H9 (cell line): ENCODE results near the gene KCNG2. TPM values are rescaled to one million over a fixed set of nuclear protein-coding genes. Genes with fewer than 3 reads are reported as not detected.

Experiments used
- DNase-seq: peaks from one replicate; pipeline ENCODE4 v3.0.0-alpha.2; 2017
- H2AFZ ChIP-seq: one replicate; pipeline ENCODE4 v1.6.1; 2013; ENCODE audit warnings: mild to moderate bottlenecking, low read length, control low read depth, moderate library complexity
- H2AK5ac ChIP-seq: 2 replicates; pipeline ENCODE4 v1.6.1; 2013; ENCODE audit warnings: low read length, control low read depth, mixed read lengths; ENCODE audit not compliant: insufficient read length
- H2BK120ac ChIP-seq: one replicate; pipeline ENCODE4 v1.6.1; 2013; ENCODE audit warnings: low read depth, mild to moderate bottlenecking, low read length, control low read depth, inconsistent platforms; ENCODE audit not compliant: poor library complexity, severe bottlenecking
- H2BK12ac ChIP-seq: 2 replicates; pipeline ENCODE4 v1.6.1; 2013; ENCODE audit warnings: low read length, control low read depth, mixed read lengths, low read depth; ENCODE audit not compliant: insufficient read length
- H2BK15ac ChIP-seq: 2 replicates; pipeline ENCODE4 v1.6.1; 2013; ENCODE audit warnings: low read depth, low read length, control low read depth
- H2BK20ac ChIP-seq: one replicate; pipeline ENCODE4 v1.6.1; 2013; ENCODE audit warnings: low read depth, mild to moderate bottlenecking, low read length, control low read depth, inconsistent platforms; ENCODE audit not compliant: poor library complexity, severe bottlenecking
- H2BK5ac ChIP-seq: 2 replicates; pipeline ENCODE4 v1.6.1; 2013; ENCODE audit warnings: low read length, control low read depth, mixed read lengths; ENCODE audit not compliant: insufficient read length
- H3K14ac ChIP-seq: 2 replicates; pipeline ENCODE4 v1.6.1; 2013; ENCODE audit warnings: low read length, control low read depth; ENCODE audit not compliant: insufficient read depth
- H3K18ac ChIP-seq: 2 replicates; pipeline ENCODE4 v1.6.1; 2013; ENCODE audit warnings: low read depth, mild to moderate bottlenecking, mixed read lengths, low read length, control low read depth; ENCODE audit not compliant: insufficient read length
- H3K23ac ChIP-seq: 2 replicates; pipeline ENCODE4 v1.6.1; 2013; ENCODE audit warnings: low read length, control low read depth, mixed read lengths, low read depth; ENCODE audit not compliant: insufficient read length
- H3K23me2 ChIP-seq: 2 replicates; pipeline ENCODE4 v1.6.1; 2013; ENCODE audit warnings: low read depth, mild to moderate bottlenecking, mixed read lengths, low read length, control low read depth; ENCODE audit not compliant: insufficient read length, poor library complexity, severe bottlenecking
- H3K27ac ChIP-seq: 2 replicates; pipeline ENCODE4 v1.5.1; 2013; ENCODE audit warnings: low read length, control low read depth, mixed read lengths, low read depth; ENCODE audit not compliant: insufficient read length
- H3K27me3 ChIP-seq: 2 replicates; pipeline ENCODE4 v1.6.1; 2013; ENCODE audit warnings: low read length, control low read depth, inconsistent platforms; ENCODE audit not compliant: insufficient read depth
- H3K4ac ChIP-seq: 2 replicates; pipeline ENCODE4 v1.6.1; 2013; ENCODE audit warnings: low read depth, mild to moderate bottlenecking, control low read depth, inconsistent platforms, low read length, moderate library complexity
- H3K4me1 ChIP-seq: 2 replicates; pipeline ENCODE4 v1.6.1; 2013; ENCODE audit warnings: low read length, control low read depth, inconsistent platforms; ENCODE audit not compliant: insufficient read depth
- H3K4me2 ChIP-seq: 2 replicates; pipeline ENCODE4 v1.6.1; 2013; ENCODE audit warnings: low read length, control low read depth, mixed read lengths; ENCODE audit not compliant: insufficient read length, insufficient read depth
- H3K56ac ChIP-seq: 2 replicates; pipeline ENCODE4 v1.6.1; 2013; ENCODE audit warnings: low read depth, mild to moderate bottlenecking, mixed read lengths, low read length, control low read depth; ENCODE audit not compliant: insufficient read length
- H3K79me1 ChIP-seq: 2 replicates; pipeline ENCODE4 v1.6.1; 2013; ENCODE audit warnings: low read depth, mild to moderate bottlenecking, moderate library complexity, low read length, control low read depth, inconsistent platforms; ENCODE audit not compliant: insufficient read depth, poor library complexity, severe bottlenecking
- H3K79me2 ChIP-seq: 2 replicates; pipeline ENCODE4 v1.6.1; 2013; ENCODE audit warnings: low read length, control low read depth, inconsistent platforms; ENCODE audit not compliant: insufficient read depth
- H3K9ac ChIP-seq: 2 replicates; pipeline ENCODE4 v1.6.1; 2013; ENCODE audit warnings: low read length, control low read depth, mixed read lengths; ENCODE audit not compliant: insufficient read length; ENCODE audit errors: extremely low read depth
- H3K9me3 ChIP-seq: one replicate; pipeline ENCODE4 v1.6.1; 2013; ENCODE audit warnings: low read depth, low read length, inconsistent platforms; ENCODE audit not compliant: control insufficient read depth
- H3T11ph ChIP-seq: one replicate; pipeline ENCODE4 v1.6.1; 2013; ENCODE audit warnings: mild to moderate bottlenecking, low read length, control low read depth, inconsistent platforms
- H4K20me1 ChIP-seq: one replicate; pipeline ENCODE4 v1.6.1; 2013; ENCODE audit not compliant: control insufficient read depth, insufficient read length, insufficient read depth
- H4K5ac ChIP-seq: 2 replicates; pipeline ENCODE4 v1.6.1; 2013; ENCODE audit warnings: low read depth, mild to moderate bottlenecking, mixed read lengths, low read length, control low read depth; ENCODE audit not compliant: insufficient read length
- H4K8ac ChIP-seq: replicated peaks from 2 replicates; pipeline ENCODE4 v1.6.1; 2013; ENCODE audit warnings: low read length, control low read depth, mixed read lengths, low read depth; ENCODE audit not compliant: insufficient read length
- H4K91ac ChIP-seq: 2 replicates; pipeline ENCODE4 v1.6.1; 2013; ENCODE audit warnings: low read depth, mild to moderate bottlenecking, moderate library complexity, mixed read lengths, low read length, control low read depth; ENCODE audit not compliant: insufficient read length
- H3K27ac Mint-ChIP-seq, 3 experiments: 2 replicates in 2 of 3; 3 replicates in 1 of 3; pipeline ENCODE4 v1.8.0; 2020 to 2021; ENCODE audit warnings: mixed read lengths in 3 of 3, mild to moderate bottlenecking in 1 of 3, moderate library complexity in 1 of 3
- H3K27me3 Mint-ChIP-seq: 2 replicates; pipeline ENCODE4 v1.8.0; 2021; ENCODE audit warnings: low read depth, mild to moderate bottlenecking, moderate library complexity, mixed read lengths
- H3K36me3 Mint-ChIP-seq, 3 experiments: 2 replicates in 2 of 3; 3 replicates in 1 of 3; pipeline ENCODE4 v1.8.0; 2020 to 2021; ENCODE audit warnings: low read depth in 3 of 3, mixed read lengths in 3 of 3; ENCODE audit not compliant: insufficient read depth in 1 of 3
- H3K4me1 Mint-ChIP-seq, 2 experiments: 2 replicates each; pipeline ENCODE4 v1.8.0; 2020; ENCODE audit warnings: mixed read lengths in 2 of 2
- H3K4me3 Mint-ChIP-seq, 2 experiments: 2 replicates in 1 of 2; 3 replicates in 1 of 2; pipeline ENCODE4 v1.8.0; 2020 to 2021; ENCODE audit warnings: mild to moderate bottlenecking in 2 of 2, mixed read lengths in 2 of 2, moderate library complexity in 1 of 2
- H3K9me3 Mint-ChIP-seq, 2 experiments: 2 replicates in 1 of 2; 3 replicates in 1 of 2; pipeline ENCODE4 v1.8.0; 2020; ENCODE audit warnings: mild to moderate bottlenecking in 2 of 2, mixed read lengths in 2 of 2, moderate library complexity in 1 of 2
- WGBS: extraction: QIAGEN DNeasy Blood & Tissue Kit; methylation state at CpG from one replicate; pipeline ENCODE4 v1.1.7; 2013; ENCODE audit warnings: missing lambda C conversion rate, low lambda C conversion rate, mixed read lengths; ENCODE audit not compliant: insufficient read length; ENCODE audit errors: extremely low coverage; 5-methylcytosine and 5-hydroxymethylcytosine counted together
- total RNA-seq: library from RNA; stranded (reverse); gene quantifications from 2 replicates; pipeline ENCODE4 v1.2.1, GENCODE V29; 2021
- TF ChIP-seq, protein P1 (sequence below): fragments of 200-600 bp; sonication (generic); conservative IDR thresholded peaks from 3 replicates; pipeline ENCODE4 v1.8.0; 2021; ENCODE audit warnings: antibody characterized with exemption, mild to moderate bottlenecking

Gene KCNG2
- total RNA-seq, 1 experiment from 2014 or later: 0.15 TPM

DNA sequence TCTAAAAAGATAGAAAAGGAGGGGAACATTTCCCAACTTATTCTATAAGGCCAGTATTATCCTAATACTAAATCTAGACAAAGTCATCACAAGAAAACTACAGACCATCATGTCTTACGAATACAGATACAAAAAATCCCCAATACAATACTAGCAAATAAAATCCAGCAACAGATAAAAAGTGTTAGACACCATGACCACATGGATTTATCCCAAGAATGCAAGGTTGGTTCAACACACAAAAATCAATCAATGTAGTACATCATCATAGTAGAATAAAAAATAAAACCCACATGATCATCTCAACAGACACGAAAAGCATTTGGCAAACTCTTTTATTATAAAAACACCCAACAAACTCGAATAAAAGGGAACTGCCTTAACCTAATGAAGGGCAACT is 135.2 kb downstream of the KCNG2 start:
- no peaks in the 10 kb centered on the region; the same call in 1 of the 2 replicates for H3K27me3 ChIP-seq
- no peak overlapping the region for H2BK120ac ChIP-seq
- no peaks in the 10 kb centered on the region for H3K4me1 ChIP-seq
- peaks cover 3% of the 10 kb centered on the region for H4K20me1 ChIP-seq
- H3K14ac ChIP-seq: no peak overlapping the region
- no peak overlapping the region for H2BK15ac ChIP-seq
- H4K8ac ChIP-seq: no peak overlapping the region
- H3K4ac ChIP-seq: no peak overlapping the region
- H3K9ac ChIP-seq: no peak overlapping the region
- TF ChIP-seq, protein P1, sequence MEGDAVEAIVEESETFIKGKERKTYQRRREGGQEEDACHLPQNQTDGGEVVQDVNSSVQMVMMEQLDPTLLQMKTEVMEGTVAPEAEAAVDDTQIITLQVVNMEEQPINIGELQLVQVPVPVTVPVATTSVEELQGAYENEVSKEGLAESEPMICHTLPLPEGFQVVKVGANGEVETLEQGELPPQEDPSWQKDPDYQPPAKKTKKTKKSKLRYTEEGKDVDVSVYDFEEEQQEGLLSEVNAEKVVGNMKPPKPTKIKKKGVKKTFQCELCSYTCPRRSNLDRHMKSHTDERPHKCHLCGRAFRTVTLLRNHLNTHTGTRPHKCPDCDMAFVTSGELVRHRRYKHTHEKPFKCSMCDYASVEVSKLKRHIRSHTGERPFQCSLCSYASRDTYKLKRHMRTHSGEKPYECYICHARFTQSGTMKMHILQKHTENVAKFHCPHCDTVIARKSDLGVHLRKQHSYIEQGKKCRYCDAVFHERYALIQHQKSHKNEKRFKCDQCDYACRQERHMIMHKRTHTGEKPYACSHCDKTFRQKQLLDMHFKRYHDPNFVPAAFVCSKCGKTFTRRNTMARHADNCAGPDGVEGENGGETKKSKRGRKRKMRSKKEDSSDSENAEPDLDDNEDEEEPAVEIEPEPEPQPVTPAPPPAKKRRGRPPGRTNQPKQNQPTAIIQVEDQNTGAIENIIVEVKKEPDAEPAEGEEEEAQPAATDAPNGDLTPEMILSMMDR: no peak
- H3K27ac ChIP-seq: no peak overlapping the region
- no peak overlapping the region for H3K23ac ChIP-seq
- Mint-ChIP-seq H3K36me3 (peaks cover 14 to 61% (median 32%) of the 10 kb centered on the region in 3 experiments), H3K27ac (no peak overlapping the region), H3K27me3 (peaks cover 7% of the 10 kb centered on the region; the same call in 1 of the 2 replicates), H3K9me3 (peaks cover 37 to 44% of the 10 kb centered on the region in 2 experiments), H3K4me3 (no peak overlapping the region), H3K4me1 (peaks cover 2 to 8% of the 10 kb centered on the region in 2 experiments; a peak in 3 of 4 replicates)
- H2BK5ac ChIP-seq: no peak overlapping the region
- no peak for DNase-seq
- H3K56ac ChIP-seq: no peak overlapping the region
- no peak overlapping the region for H4K5ac ChIP-seq
- no peaks in the 10 kb centered on the region for H3K23me2 ChIP-seq
- H4K91ac ChIP-seq: no peak overlapping the region
- H3T11ph ChIP-seq: no peak overlapping the region
- no CpG with 5 or more reads among the region's 3 CpGs for WGBS
- H3K79me2 ChIP-seq: no peaks in the 10 kb centered on the region
- no peak overlapping the region for H3K4me2 ChIP-seq
- H2BK12ac ChIP-seq: no peak overlapping the region
- H2BK20ac ChIP-seq: no peak overlapping the region
- no peaks in the 10 kb centered on the region for H3K79me1 ChIP-seq
- no peak overlapping the region for H3K18ac ChIP-seq
- peaks cover 5% of the 10 kb centered on the region for H3K9me3 ChIP-seq
- H2AK5ac ChIP-seq: no peak overlapping the region
- no peak overlapping the region for H2AFZ ChIP-seq
